Ascending aorta (tissue), 2 donors: ENCODE measurements around the gene RASGRF2. TPM values are rescaled to one million over a fixed set of nuclear protein-coding genes. Genes with fewer than 3 reads are reported as not detected.

ENCODE experiments used
- DNase-seq, 2 donors: peaks; one replicate each; pipeline ENCODE4 v3.0.0-alpha.2; 2019; ENCODE audit warnings: low spot score in 2 of 2
- H3K27ac ChIP-seq, 2 donors: fragments of 200-600 bp; sonication (generic); one replicate each; pipeline ENCODE4 v1.5.1; 2016 to 2017; ENCODE audit warnings: mild to moderate bottlenecking in 1 of 2
- H3K27me3 ChIP-seq: fragments of 200-600 bp; sonication (generic); one replicate; pipeline ENCODE4 v1.5.1; 2017
- H3K36me3 ChIP-seq, 2 donors: fragments of 200-600 bp; sonication (generic); one replicate each; pipeline ENCODE4 v1.5.1; 2016
- H3K4me1 ChIP-seq, 2 donors: fragments of 200-600 bp; sonication (generic); one replicate each; pipeline ENCODE4 v1.5.1; 2016 to 2017; ENCODE audit warnings: mild to moderate bottlenecking in 1 of 2
- H3K4me3 ChIP-seq, 2 donors: fragments of 200-600 bp; sonication (generic); one replicate each; pipeline ENCODE4 v1.5.1; 2016 to 2017; ENCODE audit warnings: mild to moderate bottlenecking in 1 of 2
- H3K9me3 ChIP-seq, 2 donors: fragments of 200-600 bp; sonication (generic); one replicate each; pipeline ENCODE4 v1.5.1; 2016
- intact Hi-C: fragments of 100-400 bp; cut with DNase I; formaldehyde crosslinking; loops from one replicate; pipeline ENCODE4 v1.15.1; 2023
- total RNA-seq: library from RNA; depleted of rRNA; stranded (reverse); fragments of >200 nt; gene quantifications from one replicate; pipeline ENCODE4 v1.1.0, GENCODE V29; 2016
- TF ChIP-seq, protein P1 (sequence below), 3 experiments: fragments of 200-600 bp in 2 of 3; fragments of 450-650 bp in 1 of 3; sonication (generic) in 2 of 3; IDR thresholded peaks; one replicate each; pipeline ENCODE4 v1.5.1; 2016 to 2019; ENCODE audit warnings: antibody characterized with exemption in 3 of 3, mild to moderate bottlenecking in 1 of 3, moderate library complexity in 1 of 3

The RASGRF2 gene
- total RNA-seq, 1 donor from 2014 or later: 16.9 TPM

DNA sequence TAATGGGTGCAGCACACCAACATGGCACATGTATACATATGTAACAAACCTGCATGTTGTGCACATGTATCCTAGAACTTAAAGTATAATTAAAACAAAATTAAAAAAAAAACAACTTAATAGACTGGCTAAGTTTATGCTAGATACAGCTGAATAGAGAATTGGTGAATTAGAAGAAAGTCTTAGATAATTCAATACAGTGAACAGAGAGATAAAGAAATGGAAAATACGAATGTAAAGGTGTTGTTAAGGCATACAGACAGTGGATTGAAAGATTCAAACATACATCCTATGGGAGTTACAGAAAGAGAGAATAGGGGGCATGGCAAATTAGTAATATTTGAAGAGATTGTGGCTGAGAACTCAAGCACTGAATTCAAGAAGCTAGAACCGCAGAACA, 75.4 kb downstream of the RASGRF2 start:
- Histone ChIP-seq H3K4me1 (no peaks in the 10 kb centered on the region), H3K4me3 (no peak overlapping the region), H3K36me3 (no peaks in the 10 kb centered on the region), H3K27ac (no peak overlapping the region), H3K27me3 (no peaks in the 10 kb centered on the region), H3K9me3 (peaks cover 0 to 5% of the 10 kb centered on the region in 2 donors)
- intact Hi-C loops: no loop called here
- DNase-seq: no peak
- TF ChIP-seq, protein P1, sequence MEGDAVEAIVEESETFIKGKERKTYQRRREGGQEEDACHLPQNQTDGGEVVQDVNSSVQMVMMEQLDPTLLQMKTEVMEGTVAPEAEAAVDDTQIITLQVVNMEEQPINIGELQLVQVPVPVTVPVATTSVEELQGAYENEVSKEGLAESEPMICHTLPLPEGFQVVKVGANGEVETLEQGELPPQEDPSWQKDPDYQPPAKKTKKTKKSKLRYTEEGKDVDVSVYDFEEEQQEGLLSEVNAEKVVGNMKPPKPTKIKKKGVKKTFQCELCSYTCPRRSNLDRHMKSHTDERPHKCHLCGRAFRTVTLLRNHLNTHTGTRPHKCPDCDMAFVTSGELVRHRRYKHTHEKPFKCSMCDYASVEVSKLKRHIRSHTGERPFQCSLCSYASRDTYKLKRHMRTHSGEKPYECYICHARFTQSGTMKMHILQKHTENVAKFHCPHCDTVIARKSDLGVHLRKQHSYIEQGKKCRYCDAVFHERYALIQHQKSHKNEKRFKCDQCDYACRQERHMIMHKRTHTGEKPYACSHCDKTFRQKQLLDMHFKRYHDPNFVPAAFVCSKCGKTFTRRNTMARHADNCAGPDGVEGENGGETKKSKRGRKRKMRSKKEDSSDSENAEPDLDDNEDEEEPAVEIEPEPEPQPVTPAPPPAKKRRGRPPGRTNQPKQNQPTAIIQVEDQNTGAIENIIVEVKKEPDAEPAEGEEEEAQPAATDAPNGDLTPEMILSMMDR (IDR thresholded peaks at IDR 0.05): no peak

DNA sequence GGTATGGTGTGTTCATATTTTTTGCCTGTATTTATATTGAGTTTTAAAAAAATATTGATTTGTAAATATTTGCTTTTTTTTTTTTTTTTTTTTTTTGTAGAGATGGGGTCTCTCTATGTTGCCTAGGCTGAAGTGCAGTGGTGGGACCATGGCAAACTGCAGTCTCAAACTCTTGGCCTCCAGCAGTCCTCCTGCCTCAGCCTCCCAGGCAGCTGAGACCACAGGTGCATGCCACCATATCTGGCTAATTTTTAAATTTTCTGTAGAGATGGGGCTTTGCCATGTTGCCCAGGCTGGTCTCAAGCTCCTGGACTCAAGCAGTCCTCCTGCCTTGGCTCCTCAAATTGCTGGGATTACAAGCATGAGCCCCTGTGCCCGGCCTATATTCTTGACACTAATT, 78.3 kb downstream of the RASGRF2 start:
- TF ChIP-seq, protein P1 (IDR thresholded peaks at IDR 0.05): no peak
- intact Hi-C loops: no loop called here
- Histone ChIP-seq H3K4me3 (no peak overlapping the region), H3K4me1 (no peaks in the 10 kb centered on the region), H3K27me3 (no peaks in the 10 kb centered on the region), H3K36me3 (no peaks in the 10 kb centered on the region), H3K27ac (no peak overlapping the region), H3K9me3 (peaks cover 0 to 4% of the 10 kb centered on the region in 2 donors)
- no peak for DNase-seq

DNA sequence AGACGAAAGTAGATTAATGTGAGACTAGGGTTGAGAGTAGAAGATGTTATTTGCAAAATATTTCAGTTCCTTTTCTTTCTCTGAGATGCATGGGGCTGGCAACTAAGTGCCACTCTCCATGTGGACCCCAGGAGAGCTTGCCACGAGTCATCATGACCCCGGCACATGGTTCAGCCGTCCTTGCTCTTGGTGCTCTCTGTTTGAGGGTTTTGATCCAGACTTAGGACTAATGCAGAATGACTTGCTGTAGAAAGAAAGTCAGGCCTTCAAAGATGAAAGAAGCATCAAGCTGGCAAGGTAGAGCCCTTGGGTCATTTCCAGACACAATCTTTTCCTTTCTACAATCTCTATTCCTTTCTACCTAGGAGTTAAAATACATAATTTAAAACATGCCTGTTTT, 84.7 kb downstream of the RASGRF2 start:
- H3K27ac ChIP-seq: no peak overlapping the region
- TF ChIP-seq, protein P1 (IDR thresholded peaks at IDR 0.05): no peak
- no peaks in the 10 kb centered on the region for H3K27me3 ChIP-seq
- no peaks in the 10 kb centered on the region for H3K4me1 ChIP-seq
- intact Hi-C loops: no loop called here
- no peaks in the 10 kb centered on the region for H3K9me3 ChIP-seq
- H3K36me3 ChIP-seq: no peaks in the 10 kb centered on the region
- no peak overlapping the region for H3K4me3 ChIP-seq
- no peak for DNase-seq

DNA sequence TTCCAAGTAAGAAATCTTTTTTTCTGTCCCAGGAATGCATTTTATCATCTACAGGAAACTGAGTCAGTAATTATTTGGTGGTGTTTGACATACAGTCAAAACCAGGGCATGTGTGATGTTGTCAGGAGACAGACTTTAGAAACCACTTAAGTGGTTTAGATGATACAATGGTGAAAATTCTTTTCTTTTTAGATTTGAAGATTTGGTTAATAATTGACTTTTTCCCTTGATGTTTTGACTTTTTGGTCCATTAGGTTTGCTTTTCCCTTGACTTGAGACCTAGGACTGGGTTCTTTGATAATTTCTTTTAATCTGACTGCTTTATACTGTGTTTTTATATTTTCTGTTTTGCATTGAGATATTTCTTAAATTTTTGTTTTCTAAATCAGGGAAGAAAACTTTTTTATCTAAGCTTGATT, 85.2 kb downstream of the RASGRF2 start:
- H3K9me3 ChIP-seq: no peaks in the 10 kb centered on the region
- no peak overlapping the region for H3K27ac ChIP-seq
- intact Hi-C loops: no loop called here
- no peaks in the 10 kb centered on the region for H3K27me3 ChIP-seq
- TF ChIP-seq, protein P1 (IDR thresholded peaks at IDR 0.05): no peak
- no peak for DNase-seq
- no peak overlapping the region for H3K4me3 ChIP-seq
- H3K36me3 ChIP-seq: no peaks in the 10 kb centered on the region
- no peaks in the 10 kb centered on the region for H3K4me1 ChIP-seq

DNA sequence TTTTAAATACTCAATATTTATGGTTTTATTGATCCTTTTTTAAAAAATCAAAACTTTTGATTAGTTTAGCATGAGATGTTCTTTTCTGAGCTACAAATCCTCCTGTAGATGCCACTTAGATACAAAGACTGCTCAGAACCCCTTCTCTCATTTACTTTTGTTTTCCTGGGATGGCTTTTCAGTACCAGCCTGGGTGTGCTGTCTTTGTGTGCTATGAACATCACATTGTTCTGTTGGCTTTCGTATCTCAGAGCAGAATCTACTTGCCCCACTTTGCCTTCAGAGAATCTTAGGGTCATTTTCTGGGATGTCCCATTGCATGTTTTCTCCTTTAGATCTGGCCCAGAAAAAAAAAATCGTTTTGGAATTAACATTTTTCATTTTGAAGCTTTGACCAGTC, 85.9 kb downstream of the RASGRF2 start:
- intact Hi-C loops: no loop called here
- H3K27ac ChIP-seq: no peak overlapping the region
- no peak for DNase-seq

More for the DNA sequence above, 85.9 kb downstream of the RASGRF2 start:
- TF ChIP-seq, protein P1 (IDR thresholded peaks at IDR 0.05): no peak
- Histone ChIP-seq H3K9me3 (no peaks in the 10 kb centered on the region), H3K4me3 (no peak overlapping the region), H3K27me3 (no peaks in the 10 kb centered on the region), H3K4me1 (no peaks in the 10 kb centered on the region), H3K36me3 (no peaks in the 10 kb centered on the region)
